Transverse colon (tissue), 4 donors: ENCODE data around the gene SLC38A3.

Source experiments
- CTCF ChIP-seq, 5 experiments: fragments of 200-600 bp in 3 of 5; fragments of 450-650 bp in 2 of 5; sonication (generic) in 3 of 5; IDR thresholded peaks; 1 replicate in 2 of 5; 2 replicates in 3 of 5; pipeline ENCODE4 v1.5.1; 2016 to 2017; ENCODE audit warnings: antibody characterized with exemption in 5 of 5, inconsistent platforms in 3 of 5, mild to moderate bottlenecking in 2 of 5, moderate library complexity in 1 of 5
- POLR2A ChIP-seq: fragments of 450-650 bp; IDR thresholded peaks from one replicate; pipeline ENCODE4 v1.6.1; 2016; ENCODE audit warnings: antibody characterized with exemption, mild to moderate bottlenecking, moderate library complexity
- POLR2AphosphoS5 ChIP-seq, 3 donors: sonication (generic); formaldehyde crosslinking; IDR thresholded peaks; one replicate each; pipeline ENCODE4 v1.6.1; 2016; ENCODE audit warnings: antibody characterized with exemption in 3 of 3

GRCh38 chr3:50264383-50264963 lies 59.4 kb downstream of the SLC38A3 start:
- TF ChIP-seq POLR2AphosphoS5 (IDR thresholded peaks at IDR 0.05) (peak in 1 of 3 donors; percentile 37), POLR2A (no peak), CTCF (IDR thresholded peaks at IDR 0.05) (no peak)
